Panc1 (cell line): Measurements from ENCODE around the gene ARL15. TPM values are rescaled to one million over a fixed set of nuclear protein-coding genes. Genes with fewer than 3 reads are reported as not detected.

Experiments
- ATAC-seq: fragments of 200-7000 bp; cut with Tn5 transposase; 2 replicates; pipeline ENCODE4 v1.9.1; 2020; ENCODE audit warnings: mild to moderate bottlenecking, moderate library complexity
- BruUV-seq: library from RNA; stranded (reverse); fragments of 400-500 nt; replicated peaks from 2 replicates; lab custom pipeline; 2021; lab: Mats Ljungman, UMichigan
- CTCF ChIA-PET: fragments of 300-600 bp; sonication (Branson Sonifier 250); formaldehyde crosslinking; loops from one replicate; lab custom pipeline; 2022; ENCODE audit warnings: antibody characterized with exemption; lab: Charles Lee
- POLR2A ChIA-PET: fragments of 300-600 bp; sonication (Branson Sonifier 250); formaldehyde crosslinking; loops from one replicate; lab custom pipeline; 2022; ENCODE audit warnings: antibody characterized with exemption; lab: Charles Lee
- DNase-seq: peaks from one replicate; pipeline ENCODE4 v3.0.0-alpha.2; 2010; ENCODE audit warnings: low read depth, low spot score
- H3K27ac ChIP-seq: 2 replicates; pipeline ENCODE4 v1.5.1; 2011; ENCODE audit warnings: mild to moderate bottlenecking, low read length, inconsistent platforms
- H3K27me3 ChIP-seq: fragments of 200-500 bp; sonication (Bioruptor generic); 2 replicates; pipeline ENCODE4 v1.6.0; 2014; ENCODE audit warnings: low read length, inconsistent platforms; ENCODE audit not compliant: control insufficient read depth, insufficient read depth
- H3K36me3 ChIP-seq: fragments of 200-500 bp; sonication (Bioruptor generic); 2 replicates; pipeline ENCODE4 v1.5.1; 2014; ENCODE audit warnings: inconsistent platforms, mild to moderate bottlenecking, low read length, moderate library complexity; ENCODE audit not compliant: control insufficient read depth, insufficient read depth
- H3K4me1 ChIP-seq: 2 replicates; pipeline ENCODE4 v1.5.1; 2011; ENCODE audit warnings: inconsistent platforms, mild to moderate bottlenecking, low read length, moderate library complexity; ENCODE audit not compliant: control insufficient read depth, insufficient read depth
- H3K4me3 ChIP-seq, 2 experiments: 2 replicates each; pipeline ENCODE4 v1.5.1; 2011 to 2012; ENCODE audit warnings: low read depth in 2 of 2, low read length in 2 of 2, mild to moderate bottlenecking in 2 of 2, inconsistent platforms in 1 of 2, moderate library complexity in 1 of 2
- H3K9me3 ChIP-seq: fragments of 200-500 bp; sonication (Bioruptor generic); 2 replicates; pipeline ENCODE4 v1.5.1; 2014; ENCODE audit warnings: low read depth, mild to moderate bottlenecking, inconsistent platforms, low read length, moderate library complexity; ENCODE audit not compliant: control insufficient read depth, insufficient read depth
- CTCF ChIP-seq: fragments of 450-650 bp; IDR thresholded peaks from 2 replicates; pipeline ENCODE4 v1.5.1; 2017; ENCODE audit warnings: mild to moderate bottlenecking
- POLR2AphosphoS5 ChIP-seq: IDR thresholded peaks from 2 replicates; pipeline ENCODE4 v1.6.1; 2012; ENCODE audit warnings: mild to moderate bottlenecking, low read depth, low read length, moderate library complexity
- REST ChIP-seq, 2 experiments: IDR thresholded peaks; 2 replicates each; pipeline ENCODE4 v1.6.1; 2011 to 2012; ENCODE audit warnings: low read depth in 2 of 2, control low read depth in 1 of 2, low read length in 1 of 2, mild to moderate bottlenecking in 1 of 2, moderate library complexity in 1 of 2; ENCODE audit not compliant: insufficient read depth in 1 of 2
- SIN3A ChIP-seq: IDR thresholded peaks from 2 replicates; pipeline ENCODE4 v1.6.1; 2012; ENCODE audit warnings: low read depth, mild to moderate bottlenecking, low read length, moderate library complexity, borderline replicate concordance; ENCODE audit not compliant: insufficient read depth
- TCF7L2 ChIP-seq: IDR thresholded peaks from 2 replicates; pipeline ENCODE4 v1.6.1; 2011; ENCODE audit warnings: mild to moderate bottlenecking, low read depth, low read length, inconsistent platforms
- in situ Hi-C: cut with HindIII; loops from 2 replicates; pipeline ENCODE4 v1.10.0; 2016; ENCODE audit warnings: low sequenced_read_pairs, low pct_unique_long_range_greater_than_20kb
- intact Hi-C: fragments of 100-400 bp; cut with micrococcal nuclease; formaldehyde crosslinking; loops from one replicate; pipeline ENCODE4 v1.10.0; 2022; ENCODE audit not compliant: unreplicated experiment
- total RNA-seq: library from RNA; stranded (reverse); gene quantifications from one replicate; pipeline ENCODE4 v1.2.1, GENCODE V29; 2021; ENCODE audit not compliant: unreplicated experiment

Gene ARL15
- total RNA-seq, 1 experiment from 2014 or later, result 16.5 TPM

- Histone ChIP-seq H3K4me3 (no peak overlapping the region), H3K9me3 (no peaks in the 10 kb centered on the region), H3K4me1 (no peaks in the 10 kb centered on the region), H3K27ac (no peak overlapping the region), H3K27me3 (no peaks in the 10 kb centered on the region), H3K36me3 (no peaks in the 10 kb centered on the region)
- in situ Hi-C loops (no loop called here), intact Hi-C loops (no loop called here)
- no peak for TF ChIP-seq POLR2AphosphoS5
- no peak for TF ChIP-seq CTCF
- no peak for TF ChIP-seq TCF7L2
- TF ChIP-seq SIN3A, result no peak
- TF ChIP-seq REST (IDR thresholded peaks at IDR 0.05; ENCODE audit: insufficient read depth in 1 of 2, low read depth in 2 of 2, low read length in 1 of 2), result no peak
- no peak for ATAC-seq
- ChIA-PET POLR2A (no interaction called here), CTCF (interaction anchor here (0.6 kb wide), 1 partner anchor 8 kb away, joined by 3 read pairs; no protein-coding TSS in a partner anchor)
- no peak for DNase-seq
- no TSS peak for BruUV-seq
Observed at GRCh38 chr5:54180630-54181031, 129.7 kb downstream of the ARL15 start.

GRCh38 chr5:54178991-54179390 is 131.4 kb downstream of the ARL15 start:
- Histone ChIP-seq H3K36me3 (no peaks in the 10 kb centered on the region), H3K27ac (no peak overlapping the region), H3K9me3 (no peaks in the 10 kb centered on the region), H3K27me3 (no peaks in the 10 kb centered on the region), H3K4me1 (no peaks in the 10 kb centered on the region), H3K4me3 (no peak overlapping the region)
- no peak for TF ChIP-seq POLR2AphosphoS5
- TF ChIP-seq SIN3A, result no peak
- BruUV-seq, result no TSS peak
- POLR2A ChIA-PET, result interaction anchor here (0.6 kb wide), 1 partner anchor 197 kb away, joined by 4 read pairs; no protein-coding TSS in a partner anchor
- DNase-seq (no peak), ATAC-seq (no peak)
- in situ Hi-C loops (no loop called here), intact Hi-C loops (no loop called here)
- CTCF ChIA-PET, result no interaction called here

GRCh38 chr5:54178207-54178606 is 132.2 kb downstream of the ARL15 start:
- H3K27ac ChIP-seq, result no peak overlapping the region
- BruUV-seq, result no TSS peak
- H3K4me1 ChIP-seq, result no peaks in the 10 kb centered on the region
- TF ChIP-seq REST (IDR thresholded peaks at IDR 0.05; ENCODE audit: insufficient read depth in 1 of 2, low read depth in 2 of 2, low read length in 1 of 2) (no peak), TCF7L2 (no peak), CTCF (no peak), SIN3A (no peak), POLR2AphosphoS5 (no peak)
- ChIA-PET CTCF (no interaction called here), POLR2A (no interaction called here)
- intact Hi-C loops (no loop called here), in situ Hi-C loops (no loop called here)
- no peak overlapping the region for H3K4me3 ChIP-seq
- H3K36me3 ChIP-seq, result no peaks in the 10 kb centered on the region
- H3K27me3 ChIP-seq, result no peaks in the 10 kb centered on the region
- DNase-seq (no peak), ATAC-seq (no peak)
- H3K9me3 ChIP-seq, result no peaks in the 10 kb centered on the region
